ENCODE data around the gene ELOB.

The ELOB gene

GRCh38 chr16:2744711-2745110 is 32.4 kb downstream of the ELOB start:
- TF ChIP-seq CTCF (IDR thresholded peaks at IDR 0.05; ENCODE audit: low read length) (no peak), EZH2 (IDR thresholded peaks at IDR 0.05; ENCODE audit: borderline replicate concordance, low read length) (no peak)
- Histone ChIP-seq H3K9me3 (ENCODE audit: low read length) (no peaks in the 10 kb centered on the region), H3K9me2 (ENCODE audit: low read depth, low read length) (no peaks in the 10 kb centered on the region), H4K20me1 (ENCODE audit: insufficient read depth, low read length) (no peaks in the 10 kb centered on the region), H3K27me3 (ENCODE audit: insufficient read depth, low read length) (no peaks in the 10 kb centered on the region), H3K27ac (ENCODE audit: low read depth, low read length, poor library complexity, severe bottlenecking) (no peak overlapping the region), H3F3A (ENCODE audit: insufficient read depth, low read length) (no peaks in the 10 kb centered on the region), H3K9ac (ENCODE audit: low read length) (no peak overlapping the region), H3K4me1 (ENCODE audit: insufficient read depth, low read length, severe bottlenecking) (no peaks in the 10 kb centered on the region), H3K4me3 (ENCODE audit: low read depth, low read length, poor library complexity, severe bottlenecking) (no peak overlapping the region), H2AFZ (ENCODE audit: low read length) (no peak overlapping the region), H3K79me2 (ENCODE audit: insufficient read depth, low read length) (no peaks in the 10 kb centered on the region), H3K4me2 (ENCODE audit: low read length) (no peak overlapping the region), H3K36me3 (ENCODE audit: insufficient read depth, low read length) (peaks cover 5% of the 10 kb centered on the region; the same call in 1 of the 2 replicates)

GRCh38 chr16:2743007-2743810 is 33.9 kb downstream of the ELOB start:
- H4K20me1 ChIP-seq (ENCODE audit: insufficient read depth, low read length): no peaks in the 10 kb centered on the region
- no peak for TF ChIP-seq EZH2 (IDR thresholded peaks at IDR 0.05; ENCODE audit: borderline replicate concordance, low read length)
- TF ChIP-seq CTCF (IDR thresholded peaks at IDR 0.05; ENCODE audit: low read length): no peak
- no peak overlapping the region for H3K27ac ChIP-seq (ENCODE audit: low read depth, low read length, poor library complexity, severe bottlenecking)

GRCh38 chr16:2742323-2743006 is 34.6 kb downstream of the ELOB start:
- Histone ChIP-seq H3K4me3 (ENCODE audit: low read depth, low read length, poor library complexity, severe bottlenecking) (no peak overlapping the region), H2AFZ (ENCODE audit: low read length) (no peak overlapping the region), H3K27me3 (ENCODE audit: insufficient read depth, low read length) (no peaks in the 10 kb centered on the region), H3K9me2 (ENCODE audit: low read depth, low read length) (no peaks in the 10 kb centered on the region), H3K4me2 (ENCODE audit: low read length) (no peak overlapping the region), H3F3A (ENCODE audit: insufficient read depth, low read length) (no peaks in the 10 kb centered on the region), H3K9ac (ENCODE audit: low read length) (no peak overlapping the region), H3K9me3 (ENCODE audit: low read length) (no peaks in the 10 kb centered on the region), H3K27ac (ENCODE audit: low read depth, low read length, poor library complexity, severe bottlenecking) (no peak overlapping the region), H3K4me1 (ENCODE audit: insufficient read depth, low read length, severe bottlenecking) (no peaks in the 10 kb centered on the region), H4K20me1 (ENCODE audit: insufficient read depth, low read length) (no peaks in the 10 kb centered on the region), H3K79me2 (ENCODE audit: insufficient read depth, low read length) (no peaks in the 10 kb centered on the region), H3K36me3 (ENCODE audit: insufficient read depth, low read length) (no peaks in the 10 kb centered on the region)
- TF ChIP-seq CTCF (IDR thresholded peaks at IDR 0.05; ENCODE audit: low read length) (no peak), EZH2 (IDR thresholded peaks at IDR 0.05; ENCODE audit: borderline replicate concordance, low read length) (no peak)

More at GRCh38 chr16:2743007-2743810, 33.9 kb downstream of the ELOB start:
- Histone ChIP-seq H3K9me3 (ENCODE audit: low read length) (no peaks in the 10 kb centered on the region), H3K4me2 (ENCODE audit: low read length) (no peak overlapping the region), H3K9ac (ENCODE audit: low read length) (no peak overlapping the region), H3K4me1 (ENCODE audit: insufficient read depth, low read length, severe bottlenecking) (no peaks in the 10 kb centered on the region), H3K79me2 (ENCODE audit: insufficient read depth, low read length) (no peaks in the 10 kb centered on the region), H3K4me3 (ENCODE audit: low read depth, low read length, poor library complexity, severe bottlenecking) (no peak overlapping the region), H3K36me3 (ENCODE audit: insufficient read depth, low read length) (no peaks in the 10 kb centered on the region), H3F3A (ENCODE audit: insufficient read depth, low read length) (no peaks in the 10 kb centered on the region), H3K9me2 (ENCODE audit: low read depth, low read length) (no peaks in the 10 kb centered on the region), H3K27me3 (ENCODE audit: insufficient read depth, low read length) (no peaks in the 10 kb centered on the region), H2AFZ (ENCODE audit: low read length) (no peak overlapping the region)
